ENCODE data around the gene MYLK2. TPM values are rescaled to one million over a fixed set of nuclear protein-coding genes. Genes with fewer than 3 reads are reported as not detected.

Gene MYLK2
- total RNA-seq, 2 donors from 2014 or later = not detected

GRCh38 chr20:31833931-31834521, 14.9 kb downstream of the MYLK2 start:
- no peak overlapping the region for H3K4me3 Mint-ChIP-seq
- peaks cover 4% of the 10 kb centered on the region for H3K4me1 Mint-ChIP-seq
- H3K36me3 Mint-ChIP-seq (ENCODE audit: low read depth) = no peaks in the 10 kb centered on the region
- H3K9me3 ChIP-seq (ENCODE audit: control insufficient read depth, low read length, poor library complexity, severe bottlenecking) = no peaks in the 10 kb centered on the region
- ATAC-seq (no peak), DNase-seq (no peak)
- H3K27ac Mint-ChIP-seq = no peak overlapping the region
- H3K27me3 Mint-ChIP-seq = no peaks in the 10 kb centered on the region

GRCh38 chr20:31835554-31835953, 16.4 kb downstream of the MYLK2 start:
- Mint-ChIP-seq H3K27ac (no peak overlapping the region), H3K27me3 (no peaks in the 10 kb centered on the region), H3K36me3 (ENCODE audit: low read depth) (no peaks in the 10 kb centered on the region), H3K4me1 (peaks cover 4% of the 10 kb centered on the region), H3K4me3 (no peak overlapping the region)
- ATAC-seq (no peak), DNase-seq (no peak)
- no peaks in the 10 kb centered on the region for H3K9me3 ChIP-seq (ENCODE audit: control insufficient read depth, low read length, poor library complexity, severe bottlenecking)

- H3K27me3 Mint-ChIP-seq = no peaks in the 10 kb centered on the region
- peak overlapping the region; percentile 65 for H3K27ac Mint-ChIP-seq
- ATAC-seq (peak; percentile 56), DNase-seq (no peak)
- H3K4me3 Mint-ChIP-seq = no peak overlapping the region
- H3K36me3 Mint-ChIP-seq (ENCODE audit: low read depth) = no peaks in the 10 kb centered on the region
- no peaks in the 10 kb centered on the region for H3K9me3 ChIP-seq (ENCODE audit: control insufficient read depth, low read length, poor library complexity, severe bottlenecking)
- H3K4me1 Mint-ChIP-seq = peaks cover 4% of the 10 kb centered on the region
These were observed 17.1 kb downstream of the MYLK2 start for GRCh38 chr20:31835977-31836852.

- no peaks in the 10 kb centered on the region for H3K27me3 Mint-ChIP-seq
- no peak for ATAC-seq
- H3K4me1 Mint-ChIP-seq = peaks cover 4% of the 10 kb centered on the region
- H3K36me3 Mint-ChIP-seq (ENCODE audit: low read depth) = no peaks in the 10 kb centered on the region
- H3K27ac Mint-ChIP-seq = no peak overlapping the region
- H3K4me3 Mint-ChIP-seq = no peak overlapping the region
- no peak for DNase-seq
- no peaks in the 10 kb centered on the region for H3K9me3 ChIP-seq (ENCODE audit: control insufficient read depth, low read length, poor library complexity, severe bottlenecking)
These were observed 17.9 kb downstream of the MYLK2 start for GRCh38 chr20:31836853-31837608.

GRCh38 chr20:31837896-31838397, 18.8 kb downstream of the MYLK2 start:
- ATAC-seq (no peak), DNase-seq (no peak)
- Mint-ChIP-seq H3K4me3 (no peak overlapping the region), H3K27me3 (no peaks in the 10 kb centered on the region), H3K4me1 (peaks cover 4% of the 10 kb centered on the region), H3K36me3 (ENCODE audit: low read depth) (no peaks in the 10 kb centered on the region), H3K27ac (no peak overlapping the region)
- H3K9me3 ChIP-seq (ENCODE audit: control insufficient read depth, low read length, poor library complexity, severe bottlenecking) = no peaks in the 10 kb centered on the region

- no peak for DNase-seq
- H3K36me3 Mint-ChIP-seq (ENCODE audit: low read depth) = no peaks in the 10 kb centered on the region
- no peak for ATAC-seq
- H3K4me1 Mint-ChIP-seq = peaks cover 4% of the 10 kb centered on the region
- no peaks in the 10 kb centered on the region for H3K27me3 Mint-ChIP-seq
- no peak overlapping the region for H3K4me3 Mint-ChIP-seq
- H3K9me3 ChIP-seq (ENCODE audit: control insufficient read depth, low read length, poor library complexity, severe bottlenecking) = no peaks in the 10 kb centered on the region
- no peak overlapping the region for H3K27ac Mint-ChIP-seq
These were observed 19.6 kb downstream of the MYLK2 start for GRCh38 chr20:31838646-31839292.

- Mint-ChIP-seq H3K4me1 (peaks cover 4% of the 10 kb centered on the region), H3K27ac (no peak overlapping the region), H3K36me3 (ENCODE audit: low read depth) (no peaks in the 10 kb centered on the region), H3K27me3 (no peaks in the 10 kb centered on the region), H3K4me3 (no peak overlapping the region)
- no peak for DNase-seq
- ATAC-seq = no peak
- no peaks in the 10 kb centered on the region for H3K9me3 ChIP-seq (ENCODE audit: control insufficient read depth, low read length, poor library complexity, severe bottlenecking)
These were observed 20.8 kb downstream of the MYLK2 start for GRCh38 chr20:31839782-31840487.

GRCh38 chr20:31840906-31841816, 22.0 kb downstream of the MYLK2 start:
- Mint-ChIP-seq H3K27me3 (no peaks in the 10 kb centered on the region), H3K4me1 (peaks cover 2% of the 10 kb centered on the region), H3K4me3 (no peak overlapping the region), H3K36me3 (ENCODE audit: low read depth) (no peaks in the 10 kb centered on the region), H3K27ac (no peak overlapping the region)
- DNase-seq = no peak
- no peaks in the 10 kb centered on the region for H3K9me3 ChIP-seq (ENCODE audit: control insufficient read depth, low read length, poor library complexity, severe bottlenecking)
- ATAC-seq = no peak

- H3K9me3 ChIP-seq (ENCODE audit: control insufficient read depth, low read length, poor library complexity, severe bottlenecking) = no peaks in the 10 kb centered on the region
- DNase-seq (no peak), ATAC-seq (no peak)
- Mint-ChIP-seq H3K27me3 (no peaks in the 10 kb centered on the region), H3K4me3 (no peak overlapping the region), H3K27ac (no peak overlapping the region), H3K36me3 (ENCODE audit: low read depth) (no peaks in the 10 kb centered on the region), H3K4me1 (no peaks in the 10 kb centered on the region)
These were observed 22.8 kb downstream of the MYLK2 start for GRCh38 chr20:31841928-31842327.

GRCh38 chr20:31842471-31843157, 23.5 kb downstream of the MYLK2 start:
- H3K36me3 Mint-ChIP-seq (ENCODE audit: low read depth) = no peaks in the 10 kb centered on the region
- DNase-seq (no peak), ATAC-seq (no peak)
- no peaks in the 10 kb centered on the region for H3K9me3 ChIP-seq (ENCODE audit: control insufficient read depth, low read length, poor library complexity, severe bottlenecking)
- no peaks in the 10 kb centered on the region for H3K4me1 Mint-ChIP-seq
- no peak overlapping the region for H3K27ac Mint-ChIP-seq
- no peak overlapping the region for H3K4me3 Mint-ChIP-seq
- no peaks in the 10 kb centered on the region for H3K27me3 Mint-ChIP-seq

GRCh38 chr20:31843288-31843687, 24.1 kb downstream of the MYLK2 start:
- H3K4me3 Mint-ChIP-seq = no peak overlapping the region
- H3K4me1 Mint-ChIP-seq = no peaks in the 10 kb centered on the region
- no peak for ATAC-seq
- peaks cover 2% of the 10 kb centered on the region for H3K27me3 Mint-ChIP-seq
- H3K9me3 ChIP-seq (ENCODE audit: control insufficient read depth, low read length, poor library complexity, severe bottlenecking) = no peaks in the 10 kb centered on the region
- no peaks in the 10 kb centered on the region for H3K36me3 Mint-ChIP-seq (ENCODE audit: low read depth)
- DNase-seq = no peak
- no peak overlapping the region for H3K27ac Mint-ChIP-seq
